HEK293 (cell line): ENCODE measurements around the gene SEMA3D.

Experiments used
- CTCF ChIA-PET: fragments of 350-600 bp; formaldehyde crosslinking; extraction: SDS; loops from one replicate; lab custom pipeline; 2021; ENCODE audit warnings: antibody characterized with exemption; lab: Yijun Ruan, JAX
- POLR2A ChIA-PET: fragments of 300-600 bp; formaldehyde crosslinking; extraction: SDS; loops from one replicate; lab custom pipeline; 2020; ENCODE audit warnings: antibody characterized with exemption, inconsistent platforms; lab: Yijun Ruan, JAX
- H3K27ac ChIP-seq: fragments of 200-500 bp; sonication (Bioruptor generic); 2 replicates; pipeline ENCODE4 v1.5.1; 2014; ENCODE audit warnings: low read depth, low read length, control low read depth, inconsistent platforms; ENCODE audit errors: extremely low read depth
- H3K36me3 ChIP-seq, 2 experiments: fragments of 200-500 bp in 1 of 2; sonication (Bioruptor generic) in 1 of 2; 1 replicate in 1 of 2; 2 replicates in 1 of 2; pipeline ENCODE4 v1.5.1; 2014 to 2017; ENCODE audit warnings: inconsistent platforms in 2 of 2, low read length in 2 of 2; ENCODE audit not compliant: control insufficient read depth in 2 of 2, insufficient read depth in 1 of 2
- H3K4me1 ChIP-seq: fragments of 200-500 bp; sonication (Bioruptor generic); 2 replicates; pipeline ENCODE4 v1.5.1; 2014; ENCODE audit warnings: mild to moderate bottlenecking, low read length, inconsistent platforms; ENCODE audit not compliant: control insufficient read depth, insufficient read depth
- H3K4me3 ChIP-seq: 2 replicates; pipeline ENCODE4 v1.5.1; 2011; ENCODE audit warnings: low read depth, mild to moderate bottlenecking, control low read depth, low read length, moderate library complexity
- H3K9me3 ChIP-seq: fragments of 200-500 bp; sonication (Bioruptor generic); 2 replicates; pipeline ENCODE4 v1.5.1; 2014; ENCODE audit warnings: low read depth, low read length, inconsistent platforms; ENCODE audit not compliant: control insufficient read depth, insufficient read depth
- ATF2 ChIP-seq: fragments of 450-650 bp; formaldehyde crosslinking; IDR thresholded peaks from 2 replicates; pipeline ENCODE4 v1.5.1; 2016; ENCODE audit warnings: missing biosample characterization, missing genetic modification characterization, low read depth
- BCL6B ChIP-seq: fragments of 450-650 bp; formaldehyde crosslinking; IDR thresholded peaks from 2 replicates; pipeline ENCODE4 v1.5.1; 2017; ENCODE audit warnings: missing biosample characterization, missing genetic modification characterization
- GLI2 ChIP-seq: fragments of 450-650 bp; formaldehyde crosslinking; IDR thresholded peaks from 2 replicates; pipeline ENCODE4; 2017; ENCODE audit warnings: missing biosample characterization, missing genetic modification characterization, low read depth, borderline replicate concordance
- GLI4 ChIP-seq: fragments of 450-650 bp; formaldehyde crosslinking; IDR thresholded peaks from 2 replicates; pipeline ENCODE4 v1.5.1; 2016; ENCODE audit warnings: missing biosample characterization, missing genetic modification characterization
- INSM2 ChIP-seq: fragments of 450-650 bp; formaldehyde crosslinking; IDR thresholded peaks from 2 replicates; pipeline ENCODE4 v1.5.1; 2016; ENCODE audit warnings: missing biosample characterization, missing genetic modification characterization
- MEIS1 ChIP-seq: sonication (generic); formaldehyde crosslinking; IDR thresholded peaks from 2 replicates; pipeline ENCODE4 v1.8.1; 2022; ENCODE audit warnings: missing genetic modification reagents, mild to moderate bottlenecking, borderline replicate concordance
- SALL2 ChIP-seq: fragments of 450-650 bp; formaldehyde crosslinking; IDR thresholded peaks from 2 replicates; pipeline ENCODE4 v1.5.0; 2017; ENCODE audit warnings: missing biosample characterization, mild to moderate bottlenecking, missing genetic modification characterization, borderline replicate concordance
- SCRT1 ChIP-seq: fragments of 450-650 bp; formaldehyde crosslinking; IDR thresholded peaks from 2 replicates; pipeline ENCODE4 v1.5.1; 2016; ENCODE audit warnings: missing biosample characterization, missing genetic modification characterization, borderline replicate concordance
- WT1 ChIP-seq: fragments of 450-650 bp; formaldehyde crosslinking; IDR thresholded peaks from 2 replicates; pipeline ENCODE4 v1.5.1; 2016; ENCODE audit warnings: missing biosample characterization, missing genetic modification characterization
- ZIC2 ChIP-seq: fragments of 450-650 bp; formaldehyde crosslinking; IDR thresholded peaks from 2 replicates; pipeline ENCODE4 v1.5.1; 2016; ENCODE audit warnings: missing biosample characterization, missing genetic modification characterization
- ZNF157 ChIP-seq: fragments of 450-650 bp; formaldehyde crosslinking; IDR thresholded peaks from 2 replicates; pipeline ENCODE4 v1.5.1; 2016; ENCODE audit warnings: missing biosample characterization, missing genetic modification characterization
- ZNF184 ChIP-seq: fragments of 450-650 bp; IDR thresholded peaks from 2 replicates; pipeline ENCODE4 v1.5.1; 2018; ENCODE audit warnings: missing biosample characterization, mild to moderate bottlenecking, missing genetic modification characterization
- ZNF211 ChIP-seq: fragments of 450-650 bp; formaldehyde crosslinking; IDR thresholded peaks from 2 replicates; pipeline ENCODE4 v1.5.1; 2016; ENCODE audit warnings: low read depth, missing biosample characterization, missing genetic modification characterization
- ZNF223 ChIP-seq: fragments of 450-650 bp; formaldehyde crosslinking; IDR thresholded peaks from 2 replicates; pipeline ENCODE4 v1.5.1; 2016; ENCODE audit warnings: missing biosample characterization, missing genetic modification characterization
- ZNF23 ChIP-seq: fragments of 450-650 bp; formaldehyde crosslinking; IDR thresholded peaks from 2 replicates; pipeline ENCODE4 v1.5.1; 2016; ENCODE audit warnings: missing biosample characterization, missing genetic modification characterization, borderline replicate concordance
- ZNF248 ChIP-seq: fragments of 450-650 bp; formaldehyde crosslinking; IDR thresholded peaks from 2 replicates; pipeline ENCODE4 v1.5.1; 2017; ENCODE audit warnings: missing biosample characterization, missing genetic modification characterization
- ZNF266 ChIP-seq: fragments of 450-650 bp; formaldehyde crosslinking; IDR thresholded peaks from 2 replicates; pipeline ENCODE4 v1.5.1; 2016; ENCODE audit warnings: missing biosample characterization, missing genetic modification characterization, low read depth
- ZNF292 ChIP-seq: fragments of 450-650 bp; formaldehyde crosslinking; IDR thresholded peaks from 2 replicates; pipeline ENCODE4 v1.5.1; 2016; ENCODE audit warnings: low read depth, missing biosample characterization, missing genetic modification characterization, borderline replicate concordance
- ZNF311 ChIP-seq: fragments of 450-650 bp; formaldehyde crosslinking; IDR thresholded peaks from 2 replicates; pipeline ENCODE4 v1.5.1; 2017; ENCODE audit warnings: missing biosample characterization, missing genetic modification characterization, borderline replicate concordance
- ZNF366 ChIP-seq: fragments of 450-650 bp; formaldehyde crosslinking; conservative IDR thresholded peaks from 2 replicates; pipeline ENCODE4 v1.5.1; 2016; ENCODE audit warnings: missing biosample characterization, missing genetic modification characterization
- ZNF398 ChIP-seq: fragments of 450-650 bp; formaldehyde crosslinking; IDR thresholded peaks from 2 replicates; pipeline ENCODE4 v1.5.1; 2017; ENCODE audit warnings: missing biosample characterization, missing genetic modification characterization
- ZNF404 ChIP-seq: fragments of 450-650 bp; formaldehyde crosslinking; IDR thresholded peaks from 2 replicates; pipeline ENCODE4 v1.5.1; 2017; ENCODE audit warnings: missing biosample characterization, missing genetic modification characterization
- ZNF416 ChIP-seq: fragments of 450-650 bp; formaldehyde crosslinking; IDR thresholded peaks from 2 replicates; pipeline ENCODE4 v1.5.1; 2016; ENCODE audit warnings: missing biosample characterization, missing genetic modification characterization
- ZNF571 ChIP-seq: fragments of 450-650 bp; formaldehyde crosslinking; IDR thresholded peaks from 2 replicates; pipeline ENCODE4 v1.5.0; 2017; ENCODE audit warnings: missing biosample characterization, missing genetic modification characterization
- ZNF629 ChIP-seq: fragments of 450-650 bp; formaldehyde crosslinking; IDR thresholded peaks from 2 replicates; pipeline ENCODE4 v1.5.1; 2017; ENCODE audit warnings: missing biosample characterization, missing genetic modification characterization
- ZNF639 ChIP-seq: fragments of 450-650 bp; formaldehyde crosslinking; IDR thresholded peaks from 2 replicates; pipeline ENCODE4 v1.5.1; 2016; ENCODE audit warnings: missing biosample characterization, missing genetic modification characterization
- ZNF776 ChIP-seq: fragments of 450-650 bp; formaldehyde crosslinking; IDR thresholded peaks from 2 replicates; pipeline ENCODE4 v1.5.0; 2017; ENCODE audit warnings: missing biosample characterization, missing genetic modification characterization, borderline replicate concordance
- ZNF792 ChIP-seq: fragments of 450-650 bp; formaldehyde crosslinking; IDR thresholded peaks from 2 replicates; pipeline ENCODE4 v1.5.1; 2016; ENCODE audit warnings: missing biosample characterization, missing genetic modification characterization
- ZSCAN4 ChIP-seq: fragments of 450-650 bp; formaldehyde crosslinking; IDR thresholded peaks from 2 replicates; pipeline ENCODE4 v1.5.1; 2017; ENCODE audit warnings: missing biosample characterization, missing genetic modification characterization

SEMA3D gene

GRCh38 chr7:85060696-85061095 is 126.2 kb downstream of the SEMA3D start:
- no peak overlapping the region for H3K4me3 ChIP-seq
- TF ChIP-seq ZNF776 (tag by site-specific recombination) (no peak), ZNF248 (tag by site-specific recombination) (no peak), ZNF266 (tag by site-specific recombination) (no peak), WT1 (no peak), SCRT1 (no peak), BCL6B (tag by site-specific recombination) (no peak), INSM2 (tag by site-specific recombination) (no peak), GLI4 (tag by site-specific recombination) (no peak), GLI2 (no peak), ZNF292 (no peak), ATF2 (tag by site-specific recombination) (no peak), ZNF157 (no peak)
- TF ChIP-seq, all 188 proteins: peak for 0
- Histone ChIP-seq H3K36me3 (no peaks in the 10 kb centered on the region), H3K9me3 (no peaks in the 10 kb centered on the region), H3K4me1 (peaks cover 5% of the 10 kb centered on the region; the same call in 1 of the 2 replicates), H3K27ac (no peak overlapping the region)
- POLR2A ChIA-PET, result no interaction called here
- CTCF ChIA-PET, result no interaction called here

GRCh38 chr7:85055906-85056305 is 130.9 kb downstream of the SEMA3D start:
- POLR2A ChIA-PET, result no interaction called here

More at GRCh38 chr7:85055906-85056305, 130.9 kb downstream of the SEMA3D start:
- CTCF ChIA-PET, result interaction anchor here (0.6 to 0.8 kb wide), 2 partner anchors 130 to 1120 kb away, joined by 3 read pairs; no protein-coding TSS in a partner anchor
- no peak for TF ChIP-seq ZNF184 (tag by site-specific recombination)
- TF ChIP-seq ZNF404 (tag by site-specific recombination), result no peak
- no peak for TF ChIP-seq MEIS1 (CRISPR knock-in tag)
- no peak for TF ChIP-seq ZNF639 (tag by site-specific recombination)
- no peak for TF ChIP-seq ZSCAN4 (tag by site-specific recombination)
- TF ChIP-seq ZNF571 (tag by site-specific recombination), result no peak
- no peak for TF ChIP-seq ZNF311 (tag by site-specific recombination)
- TF ChIP-seq ZNF223, result no peak
- TF ChIP-seq ZNF416 (tag by site-specific recombination), result no peak
- no peak for TF ChIP-seq ZNF398 (tag by site-specific recombination)
- TF ChIP-seq ZNF366 (tag by site-specific recombination), result no peak
- TF ChIP-seq ZNF629 (tag by site-specific recombination), result no peak
- TF ChIP-seq ZNF23, result no peak
- no peak for TF ChIP-seq ZNF792 (tag by site-specific recombination)
- TF ChIP-seq ZNF248 (tag by site-specific recombination), result no peak
- TF ChIP-seq ZNF211 (tag by site-specific recombination), result no peak
- no peak for TF ChIP-seq GLI4 (tag by site-specific recombination)
- TF ChIP-seq ZIC2 (tag by site-specific recombination), result no peak
- no peak for TF ChIP-seq SALL2 (tag by site-specific recombination)
- Histone ChIP-seq H3K9me3 (no peaks in the 10 kb centered on the region), H3K36me3 (no peaks in the 10 kb centered on the region), H3K4me3 (no peak overlapping the region), H3K4me1 (peaks cover 10% of the 10 kb centered on the region), H3K27ac (no peak overlapping the region)
